Neural progenitor cell (in vitro differentiated cells): ENCODE measurements around the gene PREX1. TPM values are rescaled to one million over a fixed set of nuclear protein-coding genes. Genes with fewer than 3 reads are reported as not detected.

ENCODE experiments used
- DNase-seq: peaks from one replicate; pipeline ENCODE4 v3.0.0-alpha.2; 2016; ENCODE audit warnings: low spot score
- H2AFZ ChIP-seq: fragments of 200-600 bp; sonication (generic); replicated peaks from 2 replicates; pipeline ENCODE4 v1.6.1; 2016; ENCODE audit warnings: antibody characterized with exemption
- H3F3A ChIP-seq: fragments of 200-600 bp; sonication (generic); 2 replicates; pipeline ENCODE4 v1.6.1; 2016; ENCODE audit warnings: antibody characterized with exemption, low read depth
- H3K27ac ChIP-seq: fragments of 200-600 bp; sonication (generic); 2 replicates; pipeline ENCODE4 v1.5.1; 2016; ENCODE audit warnings: mild to moderate bottlenecking
- H3K27me3 ChIP-seq: fragments of 200-600 bp; sonication (generic); 2 replicates; pipeline ENCODE4 v1.6.1; 2016; ENCODE audit warnings: mild to moderate bottlenecking, moderate library complexity
- H3K36me3 ChIP-seq: fragments of 200-600 bp; sonication (generic); 2 replicates; pipeline ENCODE4 v1.5.1; 2016
- H3K4me1 ChIP-seq: fragments of 200-600 bp; sonication (generic); 2 replicates; pipeline ENCODE4 v1.6.1; 2016; ENCODE audit warnings: mixed run types
- H3K4me2 ChIP-seq: fragments of 200-600 bp; sonication (generic); 2 replicates; pipeline ENCODE4 v1.6.1; 2016
- H3K4me3 ChIP-seq: fragments of 200-600 bp; sonication (generic); 2 replicates; pipeline ENCODE4 v1.5.1; 2016
- H3K79me2 ChIP-seq: fragments of 200-600 bp; sonication (generic); 2 replicates; pipeline ENCODE4 v1.6.1; 2016; ENCODE audit warnings: low read depth
- H3K9ac ChIP-seq: fragments of 200-600 bp; sonication (generic); 2 replicates; pipeline ENCODE4 v1.6.1; 2016
- H3K9me3 ChIP-seq: fragments of 200-600 bp; sonication (generic); 2 replicates; pipeline ENCODE4 v1.5.1; 2016; ENCODE audit warnings: low read depth
- H4K20me1 ChIP-seq: fragments of 200-600 bp; sonication (generic); 2 replicates; pipeline ENCODE4 v1.6.1; 2016; ENCODE audit warnings: low read depth
- H3K27ac Mint-ChIP-seq: 3 replicates; pipeline ENCODE4 v1.8.0; 2021; ENCODE audit warnings: mixed read lengths
- H3K27me3 Mint-ChIP-seq: 2 replicates; pipeline ENCODE4 v1.8.0; 2022; ENCODE audit warnings: low read depth, mild to moderate bottlenecking, inconsistent platforms, moderate library complexity, mixed read lengths; ENCODE audit not compliant: insufficient read depth
- H3K36me3 Mint-ChIP-seq: 3 replicates; pipeline ENCODE4 v1.8.0; 2021; ENCODE audit warnings: mixed read lengths
- H3K4me1 Mint-ChIP-seq: 3 replicates; pipeline ENCODE4 v1.8.0; 2021; ENCODE audit warnings: mixed read lengths
- H3K4me3 Mint-ChIP-seq: 3 replicates; pipeline ENCODE4 v1.8.0; 2021; ENCODE audit warnings: mild to moderate bottlenecking, moderate library complexity, mixed read lengths
- H3K9me3 Mint-ChIP-seq: 3 replicates; pipeline ENCODE4 v1.8.0; 2020; ENCODE audit warnings: mixed read lengths
- EZH2 ChIP-seq: fragments of 200-600 bp; sonication (generic); IDR thresholded peaks from 2 replicates; pipeline ENCODE4 v1.6.1; 2017; ENCODE audit warnings: antibody characterized with exemption, mild to moderate bottlenecking, moderate library complexity
- EZH2phosphoT487 ChIP-seq: fragments of 200-600 bp; sonication (generic); IDR thresholded peaks from 2 replicates; pipeline ENCODE4 v1.6.1; 2017; ENCODE audit warnings: antibody characterized with exemption
- total RNA-seq: library from RNA; depleted of rRNA; stranded (reverse); fragments of >200 nt; gene quantifications from 2 replicates; pipeline ENCODE4 v1.2.3, GENCODE V29; 2015; ENCODE audit warnings: low replicate concordance
- TF ChIP-seq, protein P1 (sequence below): fragments of 200-600 bp; sonication (generic); IDR thresholded peaks from 2 replicates; pipeline ENCODE4 v1.5.1; 2017; ENCODE audit warnings: antibody characterized with exemption, mild to moderate bottlenecking

The PREX1 gene
- total RNA-seq, 1 donor from 2014 or later: 4.5 TPM

GRCh38 chr20:48703107-48703506 lies 124.7 kb downstream of the PREX1 start:
- H3K27me3 ChIP-seq: no peaks in the 10 kb centered on the region
- no peaks in the 10 kb centered on the region for H4K20me1 ChIP-seq
- no peaks in the 10 kb centered on the region for H3K36me3 ChIP-seq
- H3K79me2 ChIP-seq: no peaks in the 10 kb centered on the region
- Mint-ChIP-seq H3K9me3 (no peaks in the 10 kb centered on the region), H3K4me1 (no peaks in the 10 kb centered on the region), H3K27me3 (peaks cover 2% of the 10 kb centered on the region), H3K36me3 (peaks cover 26% of the 10 kb centered on the region), H3K4me3 (no peak overlapping the region), H3K27ac (no peak overlapping the region)
- TF ChIP-seq EZH2phosphoT487 (no peak), EZH2 (no peak)
- TF ChIP-seq, protein P1, sequence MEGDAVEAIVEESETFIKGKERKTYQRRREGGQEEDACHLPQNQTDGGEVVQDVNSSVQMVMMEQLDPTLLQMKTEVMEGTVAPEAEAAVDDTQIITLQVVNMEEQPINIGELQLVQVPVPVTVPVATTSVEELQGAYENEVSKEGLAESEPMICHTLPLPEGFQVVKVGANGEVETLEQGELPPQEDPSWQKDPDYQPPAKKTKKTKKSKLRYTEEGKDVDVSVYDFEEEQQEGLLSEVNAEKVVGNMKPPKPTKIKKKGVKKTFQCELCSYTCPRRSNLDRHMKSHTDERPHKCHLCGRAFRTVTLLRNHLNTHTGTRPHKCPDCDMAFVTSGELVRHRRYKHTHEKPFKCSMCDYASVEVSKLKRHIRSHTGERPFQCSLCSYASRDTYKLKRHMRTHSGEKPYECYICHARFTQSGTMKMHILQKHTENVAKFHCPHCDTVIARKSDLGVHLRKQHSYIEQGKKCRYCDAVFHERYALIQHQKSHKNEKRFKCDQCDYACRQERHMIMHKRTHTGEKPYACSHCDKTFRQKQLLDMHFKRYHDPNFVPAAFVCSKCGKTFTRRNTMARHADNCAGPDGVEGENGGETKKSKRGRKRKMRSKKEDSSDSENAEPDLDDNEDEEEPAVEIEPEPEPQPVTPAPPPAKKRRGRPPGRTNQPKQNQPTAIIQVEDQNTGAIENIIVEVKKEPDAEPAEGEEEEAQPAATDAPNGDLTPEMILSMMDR: no peak
- H3K4me1 ChIP-seq: no peaks in the 10 kb centered on the region
- H3K27ac ChIP-seq: no peak overlapping the region
- H3K4me3 ChIP-seq: no peak overlapping the region
- no peaks in the 10 kb centered on the region for H3K9me3 ChIP-seq
- H3K9ac ChIP-seq: no peak overlapping the region
- no peak overlapping the region for H2AFZ ChIP-seq
- no peak overlapping the region for H3K4me2 ChIP-seq
- DNase-seq: no peak
- H3F3A ChIP-seq: no peaks in the 10 kb centered on the region

DNA sequence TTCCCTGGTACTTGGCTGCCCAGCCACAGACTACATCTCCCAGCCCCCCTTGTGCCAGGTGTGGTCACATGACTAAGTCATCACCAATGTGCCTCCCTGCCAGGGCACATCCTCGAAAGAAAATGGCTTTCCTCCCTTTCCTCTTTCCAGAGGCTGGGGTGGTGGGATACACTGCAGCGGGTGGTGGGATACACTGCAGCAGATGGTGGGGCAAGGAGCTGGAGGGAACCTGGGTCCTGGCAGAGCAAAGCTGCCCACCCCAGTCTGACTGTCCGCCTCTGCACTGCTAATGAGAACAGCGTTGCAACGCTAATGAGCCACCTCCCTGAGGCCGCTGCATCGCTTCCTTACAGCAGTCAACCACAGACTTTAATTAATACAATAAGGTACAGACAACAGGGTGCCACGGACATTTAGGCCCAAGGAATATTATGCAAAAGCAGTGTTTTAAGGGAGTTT lies 125.3 kb downstream of the PREX1 start:
- Mint-ChIP-seq H3K4me3 (no peak overlapping the region), H3K9me3 (no peaks in the 10 kb centered on the region), H3K36me3 (peaks cover 26% of the 10 kb centered on the region), H3K4me1 (no peaks in the 10 kb centered on the region), H3K27ac (peak overlapping the region; percentile 42), H3K27me3 (peaks cover 2% of the 10 kb centered on the region)
- Histone ChIP-seq H3K36me3 (no peaks in the 10 kb centered on the region), H3K79me2 (no peaks in the 10 kb centered on the region), H2AFZ (no peak overlapping the region), H3K27ac (no peak overlapping the region), H3F3A (no peaks in the 10 kb centered on the region), H3K4me1 (no peaks in the 10 kb centered on the region), H3K27me3 (no peaks in the 10 kb centered on the region), H3K4me3 (no peak overlapping the region), H3K9ac (no peak overlapping the region), H4K20me1 (no peaks in the 10 kb centered on the region), H3K9me3 (no peaks in the 10 kb centered on the region), H3K4me2 (no peak overlapping the region)
- no peak for DNase-seq
- no peak for TF ChIP-seq EZH2phosphoT487
- TF ChIP-seq EZH2: no peak
- TF ChIP-seq, protein P1: no peak

DNA sequence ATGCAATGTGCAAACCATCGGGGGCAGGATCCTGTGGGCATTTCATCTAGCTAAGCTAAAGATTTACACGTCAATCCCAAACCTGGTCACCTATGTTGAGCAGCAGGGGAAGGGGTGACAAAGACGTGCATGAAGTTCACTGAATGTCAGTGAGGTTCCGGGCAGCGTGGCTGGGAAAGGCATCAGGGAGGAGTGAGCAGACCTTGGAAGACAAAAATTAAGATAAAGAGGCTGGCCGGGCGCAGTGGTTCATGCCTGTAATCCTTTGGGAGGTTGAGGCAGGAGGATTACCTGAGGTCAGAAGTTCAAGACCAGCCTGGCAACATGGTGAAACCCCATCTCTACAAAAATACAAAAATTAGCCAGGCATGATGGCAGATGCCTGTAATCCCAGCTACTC lies 126.1 kb downstream of the PREX1 start:
- H3K27me3 Mint-ChIP-seq: peaks cover 2% of the 10 kb centered on the region
- TF ChIP-seq EZH2phosphoT487 (no peak), EZH2 (no peak)
- TF ChIP-seq, protein P1: no peak
- H4K20me1 ChIP-seq: no peaks in the 10 kb centered on the region
- no peaks in the 10 kb centered on the region for H3K27me3 ChIP-seq
- H3K36me3 ChIP-seq: no peaks in the 10 kb centered on the region
- no peak overlapping the region for H3K9ac ChIP-seq
- H2AFZ ChIP-seq: no peak overlapping the region
- H3K27ac ChIP-seq: no peak overlapping the region
- no peaks in the 10 kb centered on the region for H3K4me1 ChIP-seq
- DNase-seq: no peak
- H3K9me3 ChIP-seq: no peaks in the 10 kb centered on the region
- no peaks in the 10 kb centered on the region for H3K9me3 Mint-ChIP-seq
- no peak overlapping the region for H3K4me2 ChIP-seq
- no peak overlapping the region for H3K4me3 ChIP-seq
- no peaks in the 10 kb centered on the region for H3K79me2 ChIP-seq
- H3K4me3 Mint-ChIP-seq: peak overlapping the region; percentile 38
- H3F3A ChIP-seq: no peaks in the 10 kb centered on the region
- no peaks in the 10 kb centered on the region for H3K4me1 Mint-ChIP-seq
- H3K27ac Mint-ChIP-seq: no peak overlapping the region
- peaks cover 23% of the 10 kb centered on the region for H3K36me3 Mint-ChIP-seq
